ENCODE results near the gene HAL.
A peak's percentile ranks its signal among the peaks of the same experiment; 100 is the strongest.

The HAL gene, protein sequence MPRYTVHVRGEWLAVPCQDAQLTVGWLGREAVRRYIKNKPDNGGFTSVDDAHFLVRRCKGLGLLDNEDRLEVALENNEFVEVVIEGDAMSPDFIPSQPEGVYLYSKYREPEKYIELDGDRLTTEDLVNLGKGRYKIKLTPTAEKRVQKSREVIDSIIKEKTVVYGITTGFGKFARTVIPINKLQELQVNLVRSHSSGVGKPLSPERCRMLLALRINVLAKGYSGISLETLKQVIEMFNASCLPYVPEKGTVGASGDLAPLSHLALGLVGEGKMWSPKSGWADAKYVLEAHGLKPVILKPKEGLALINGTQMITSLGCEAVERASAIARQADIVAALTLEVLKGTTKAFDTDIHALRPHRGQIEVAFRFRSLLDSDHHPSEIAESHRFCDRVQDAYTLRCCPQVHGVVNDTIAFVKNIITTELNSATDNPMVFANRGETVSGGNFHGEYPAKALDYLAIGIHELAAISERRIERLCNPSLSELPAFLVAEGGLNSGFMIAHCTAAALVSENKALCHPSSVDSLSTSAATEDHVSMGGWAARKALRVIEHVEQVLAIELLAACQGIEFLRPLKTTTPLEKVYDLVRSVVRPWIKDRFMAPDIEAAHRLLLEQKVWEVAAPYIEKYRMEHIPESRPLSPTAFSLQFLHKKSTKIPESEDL

DNA sequence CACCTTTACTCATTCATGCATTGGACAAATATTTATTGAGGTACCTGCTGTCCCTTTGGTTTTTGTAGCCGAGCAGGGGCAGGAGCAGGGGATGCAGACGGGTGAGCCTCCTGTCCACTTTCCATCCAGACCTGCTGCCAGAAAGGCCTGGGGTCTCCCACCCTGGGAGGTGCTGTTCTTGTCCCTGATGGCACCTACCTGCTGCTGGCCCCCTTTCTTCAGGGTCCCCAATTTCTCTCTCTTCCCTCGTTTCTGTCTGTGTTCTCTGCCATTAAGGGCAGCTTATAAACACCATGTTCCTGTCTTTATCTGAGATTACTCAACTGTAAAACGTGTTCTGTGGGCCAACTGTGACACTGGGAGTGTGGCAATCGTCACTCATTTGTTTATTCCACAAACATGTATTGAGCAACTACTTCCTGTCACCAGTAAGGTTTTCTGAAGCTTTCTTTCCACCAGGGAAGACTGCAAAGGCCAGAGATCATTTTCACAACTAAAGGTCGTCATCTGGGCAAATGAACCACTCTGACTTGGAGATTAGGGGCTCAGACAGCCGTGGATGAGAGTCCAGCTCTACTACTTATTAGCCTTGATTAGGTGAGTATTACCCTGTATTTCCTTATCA is at the start of gene HAL:
Gene HAL, minus strand, starts transcription at position 311 of the 625 bp plus-strand sequence. CDS start 434 bp downstream, outside the sequence.
- no peak for DNase-seq

DNA sequence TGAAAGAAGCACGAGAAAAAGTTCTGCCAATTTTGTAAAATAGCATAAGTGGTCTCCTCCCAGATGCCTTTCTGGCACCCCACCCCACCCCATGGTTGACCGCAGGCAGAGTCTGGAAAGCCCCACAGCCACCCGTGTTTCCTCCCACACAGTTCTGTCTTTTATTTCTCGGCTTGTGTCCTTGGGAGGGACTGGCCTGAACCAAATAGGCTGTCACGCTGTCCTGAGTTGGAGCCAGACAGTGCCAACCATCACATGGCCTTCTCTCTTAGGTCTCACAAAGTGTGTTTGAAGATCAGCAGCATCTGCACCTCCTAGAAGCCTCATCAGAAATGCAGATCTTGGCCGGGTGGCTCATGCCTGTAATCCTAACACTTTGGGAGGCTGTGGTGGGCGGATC is 49.4 kb upstream of the HAL start:
- no peak for DNase-seq

DNA sequence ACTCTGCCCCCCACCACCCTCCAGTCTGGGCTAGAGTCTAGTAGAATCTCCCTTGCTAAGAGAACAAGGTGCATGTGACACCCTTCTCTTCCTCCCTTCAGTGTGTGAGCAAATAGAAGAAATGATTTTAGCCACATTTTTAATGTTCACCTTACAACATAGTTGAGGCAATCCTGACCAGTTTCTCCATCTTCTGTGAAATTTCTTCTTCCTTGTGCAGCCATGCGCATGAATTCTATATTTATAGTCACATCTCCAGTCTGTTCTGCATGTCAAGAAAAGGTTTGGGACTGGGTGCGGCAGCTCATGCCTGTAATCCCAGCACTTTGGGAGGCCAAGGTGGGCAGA is 48.8 kb upstream of the HAL start:
- DNase-seq: no peak

DNA sequence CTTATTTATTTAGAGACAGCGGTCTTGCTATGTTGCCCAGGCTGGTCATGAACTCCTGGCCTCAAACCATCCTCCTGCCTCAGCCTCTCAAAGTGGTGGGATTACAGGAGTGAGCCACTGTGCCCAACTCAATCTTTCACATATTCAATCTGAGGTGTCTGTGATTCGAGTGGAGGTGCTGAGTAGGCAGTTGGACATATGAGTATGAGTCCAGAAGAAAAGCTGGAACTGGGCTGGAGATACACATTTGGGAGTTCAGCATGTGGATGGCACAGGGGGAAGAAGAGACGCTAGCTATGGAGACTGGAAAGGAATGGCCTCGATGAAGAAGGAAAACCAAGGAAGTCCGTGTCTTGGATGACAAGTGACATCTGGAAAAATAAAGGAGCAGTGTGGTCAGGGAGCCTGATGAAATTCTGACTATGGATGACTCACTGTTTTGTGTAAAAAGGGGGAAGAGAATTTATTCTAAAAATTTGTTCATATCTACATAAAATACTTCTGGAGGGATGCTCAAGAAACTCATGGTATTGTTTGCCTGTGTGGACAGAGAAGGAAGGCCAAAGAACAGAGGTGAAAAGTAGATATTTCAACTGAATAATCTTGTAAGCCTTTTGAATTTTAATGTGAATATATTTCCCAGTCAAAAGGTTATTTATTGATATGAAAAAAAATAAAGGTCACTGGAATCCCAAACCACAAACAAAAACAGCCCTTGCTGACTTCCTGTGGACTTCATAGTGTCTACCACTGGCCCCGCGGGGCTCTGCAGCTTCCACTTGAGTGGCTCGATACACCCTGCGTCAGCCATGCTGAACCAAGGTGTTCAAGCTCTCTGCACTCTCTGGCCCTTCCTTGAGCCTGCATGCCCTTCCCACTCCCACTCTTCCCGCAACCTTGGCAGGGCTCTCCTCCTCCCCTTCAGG is 48.1 kb upstream of the HAL start:
- no peak for DNase-seq

DNA sequence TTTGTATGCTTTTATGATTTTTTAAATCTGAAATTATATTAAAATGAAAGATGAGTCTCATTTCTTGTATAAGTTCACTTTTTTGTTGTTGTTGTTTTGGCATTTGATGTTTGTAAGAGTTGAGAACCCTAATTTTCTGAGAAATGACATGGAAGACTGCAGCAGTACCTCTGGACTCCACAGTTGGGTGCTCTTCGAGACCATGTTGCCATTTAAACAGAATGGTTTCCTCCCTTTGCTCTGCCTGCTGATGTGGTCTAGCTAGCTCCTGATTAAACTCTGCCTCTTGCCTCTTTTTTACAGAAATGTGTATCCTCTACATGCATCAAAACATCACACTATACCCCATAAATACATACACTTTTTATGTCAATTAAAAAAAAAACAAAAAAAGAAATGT is 45.0 kb upstream of the HAL start:
- no peak for DNase-seq

DNA sequence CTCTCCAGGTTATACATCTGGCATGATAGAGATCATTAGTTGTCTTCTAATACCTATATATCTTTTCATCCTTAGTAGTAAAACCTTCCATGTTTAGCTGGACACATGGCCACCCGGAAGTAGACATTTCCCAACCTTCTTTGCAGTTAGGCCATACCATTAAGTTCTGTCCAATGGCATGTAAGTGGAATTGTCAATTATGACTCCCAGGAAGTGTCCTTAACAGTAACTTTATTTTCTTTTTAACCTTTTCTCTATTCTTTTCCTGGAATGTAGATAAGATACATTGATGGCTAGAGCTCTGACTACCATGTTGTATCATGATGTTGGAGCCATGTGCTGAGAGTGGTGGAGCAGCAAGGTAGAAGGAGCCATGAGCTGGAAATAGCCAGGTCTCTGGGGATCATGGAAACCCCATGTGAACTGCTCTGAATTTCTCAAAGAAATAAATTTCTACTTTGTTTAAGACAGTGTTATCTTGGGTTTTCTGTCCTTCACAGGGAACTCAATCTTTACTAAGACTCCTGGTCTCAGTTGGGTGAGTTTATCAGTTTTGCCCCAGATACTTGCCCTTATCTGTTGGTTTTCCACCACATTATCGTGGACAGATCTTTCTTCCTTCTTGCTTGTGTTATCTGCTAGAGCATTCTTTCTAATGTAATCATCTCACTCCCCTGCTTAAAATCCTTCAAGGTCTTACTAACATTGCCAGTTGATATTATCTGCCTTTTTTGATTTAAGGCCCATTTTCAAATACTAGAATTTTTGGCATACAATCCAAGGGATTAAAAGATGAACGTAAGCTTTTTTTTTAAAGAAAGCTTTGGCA is 44.4 kb upstream of the HAL start:
- DNase-seq: no peak

DNA sequence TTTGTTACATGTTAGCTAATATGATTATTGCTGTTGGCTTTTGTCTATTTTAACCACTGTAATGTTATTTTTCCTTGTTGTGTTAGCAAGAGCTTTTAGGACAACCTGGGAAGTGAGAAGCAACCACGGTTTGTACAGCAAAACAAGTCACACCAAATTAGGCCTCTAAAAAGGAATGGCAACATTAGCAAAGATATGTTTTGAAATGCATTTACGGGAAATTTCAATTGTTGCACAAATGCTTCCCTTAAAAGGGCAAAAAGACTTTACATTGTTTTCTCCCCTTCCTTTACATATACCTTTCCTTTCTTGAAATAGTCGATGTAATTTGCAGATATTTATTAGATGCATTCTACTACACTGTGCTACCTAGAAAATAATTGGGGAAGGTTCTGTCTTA is 43.4 kb upstream of the HAL start:
- no peak for DNase-seq

DNA sequence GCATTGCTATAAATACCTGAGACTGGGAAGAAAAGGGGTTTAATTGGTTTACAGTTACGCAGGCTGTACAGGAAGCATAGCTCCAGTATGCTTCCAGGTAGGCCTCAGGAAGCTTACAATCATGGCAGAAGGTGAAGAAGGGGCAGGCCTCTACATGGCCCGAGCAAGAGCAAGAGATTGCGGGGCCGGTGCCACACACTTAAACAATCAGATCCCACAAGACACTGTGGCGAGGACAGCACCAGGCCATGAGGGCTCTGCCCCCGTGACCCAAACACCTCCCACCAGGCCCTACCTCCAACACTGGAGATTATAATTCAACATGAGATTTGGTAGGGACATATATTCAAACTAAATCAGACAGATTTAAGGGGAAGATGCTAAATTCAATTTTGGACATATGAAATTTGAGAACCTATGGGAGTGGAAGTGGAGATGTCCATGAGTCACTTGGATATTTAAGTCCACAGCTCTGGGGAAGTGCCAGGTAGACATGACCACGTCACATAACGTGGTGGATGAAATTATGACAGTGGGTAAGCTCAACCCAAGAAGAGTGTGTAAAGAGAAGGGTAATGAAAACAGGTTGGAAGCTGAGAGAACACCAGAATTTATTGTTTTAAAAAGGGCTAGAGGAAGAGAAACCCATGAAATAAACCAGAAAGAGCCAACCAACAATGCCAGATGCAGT is 40.8 kb upstream of the HAL start:
- no peak for DNase-seq

DNA sequence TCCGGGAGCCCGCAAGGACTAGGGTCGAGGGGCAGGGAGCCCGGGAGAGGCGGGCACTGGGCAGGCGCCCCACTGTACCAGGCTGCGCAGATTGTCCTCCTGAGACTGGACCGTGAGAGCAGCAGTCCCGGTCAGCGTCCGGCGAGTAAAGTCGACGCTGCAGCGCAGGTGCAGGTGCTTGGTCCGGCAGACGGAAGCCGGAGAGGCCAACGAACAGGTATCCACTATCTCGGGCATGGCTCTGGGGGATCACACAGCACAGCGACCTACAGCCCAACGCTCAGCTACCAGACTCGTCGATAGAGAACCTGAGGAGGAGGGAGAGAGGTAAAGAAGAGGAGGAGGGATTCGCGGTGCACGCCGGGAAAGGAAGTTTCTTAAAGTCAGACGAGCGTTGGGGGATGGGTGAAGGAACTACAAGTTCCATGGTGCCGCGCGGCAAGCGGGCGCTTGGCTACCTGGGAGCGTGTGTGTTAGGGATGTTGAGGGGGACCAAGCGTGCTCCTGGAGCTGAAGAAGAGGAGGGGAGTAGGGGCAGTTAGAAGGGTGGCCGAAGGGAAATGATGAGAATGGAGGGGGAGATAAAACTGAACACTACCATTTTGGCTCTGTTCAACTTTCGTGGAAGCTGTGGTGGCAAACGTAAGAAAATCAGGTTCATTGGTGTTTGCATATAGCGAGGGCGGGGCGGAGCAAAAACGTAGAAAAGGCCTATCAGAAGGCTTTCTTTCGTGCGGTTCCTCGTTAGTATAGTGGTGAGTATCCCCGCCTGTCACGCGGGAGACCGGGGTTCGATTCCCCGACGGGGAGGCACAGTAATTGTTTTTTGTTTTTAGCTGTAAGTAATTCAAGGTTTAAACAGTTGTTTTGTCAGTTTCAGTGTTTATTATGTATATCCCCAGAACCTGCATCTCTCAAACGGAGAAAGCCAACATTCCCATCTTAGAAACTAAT is 39.4 kb upstream of the HAL start, which contains the start of gene LTA4H:
Gene LTA4H, minus strand, starts transcription at position 305 of the 954 bp plus-strand sequence. Its CDS starts 68 bp downstream, at position 237.
- DNase-seq: peak; percentile 91

DNA sequence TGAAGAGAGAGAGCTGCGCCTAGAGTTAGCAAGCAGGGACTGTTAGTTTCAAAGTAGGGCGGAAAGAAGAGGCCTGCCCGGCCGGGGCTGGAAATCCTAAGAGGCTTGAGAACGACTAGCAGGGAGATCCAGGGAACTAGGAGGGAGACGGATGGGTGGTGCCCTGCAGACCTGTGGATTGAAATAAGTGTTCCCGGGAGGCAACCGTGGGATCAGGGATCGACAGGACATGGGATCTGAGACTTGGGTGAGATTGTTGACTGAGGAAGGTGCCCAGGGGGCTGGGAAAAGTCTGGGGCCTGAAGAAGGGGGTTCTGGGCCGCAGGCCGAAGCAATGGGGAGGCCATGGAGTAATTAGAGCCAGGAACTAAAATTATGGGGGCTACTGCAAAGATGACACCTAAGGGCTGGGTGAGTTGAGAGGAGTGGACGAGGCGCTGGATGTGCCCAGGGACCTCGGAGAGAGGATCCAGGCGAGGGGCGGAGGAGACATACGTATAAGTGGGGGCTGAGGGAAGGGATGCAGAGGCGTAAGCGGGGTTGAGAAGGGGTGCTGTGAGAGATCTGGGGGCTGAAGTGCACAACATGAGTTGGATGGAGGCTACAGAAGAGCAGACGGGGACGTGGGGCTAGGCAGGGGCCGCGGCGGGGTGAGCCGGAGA is 38.6 kb upstream of the HAL start:
- DNase-seq: no peak

DNA sequence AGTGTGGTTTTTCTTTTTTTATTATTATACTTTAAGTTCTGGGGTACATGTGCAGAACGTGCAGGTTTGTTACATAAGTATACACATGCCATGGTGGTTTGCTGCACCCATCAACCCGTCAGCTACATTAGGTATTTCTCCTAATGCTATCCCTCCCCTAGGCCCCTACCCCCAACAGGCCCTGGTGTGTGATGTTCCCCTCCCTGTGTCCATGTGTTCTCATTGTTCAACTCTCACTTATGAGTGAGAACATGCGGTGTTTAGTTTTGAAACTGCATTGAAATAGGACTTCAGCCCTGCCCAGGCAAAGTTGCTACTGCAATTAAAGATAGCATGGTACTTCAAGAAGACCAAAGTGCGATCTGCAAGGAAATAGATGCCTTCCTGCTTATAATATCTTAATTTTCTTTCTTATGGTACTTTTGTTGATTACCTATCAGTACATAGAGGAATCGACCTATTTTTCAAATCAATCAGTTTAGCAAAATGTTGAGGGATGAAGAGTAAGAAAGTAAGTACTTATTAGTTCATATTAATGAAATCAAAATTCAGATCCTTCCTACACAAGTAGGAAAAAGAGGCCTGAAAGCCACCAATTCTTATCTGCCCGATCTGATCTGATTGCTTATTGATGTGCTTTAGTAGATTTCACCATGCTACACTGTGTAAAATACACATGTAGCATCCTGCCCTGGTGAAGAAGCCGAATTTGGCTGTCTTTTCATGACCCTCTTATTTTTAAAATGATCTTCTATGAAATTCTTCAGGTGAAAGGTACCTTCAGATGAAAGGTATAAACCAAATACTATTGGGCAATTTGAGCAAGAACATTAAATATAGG is 37.6 kb upstream of the HAL start:
- no peak for DNase-seq

DNA sequence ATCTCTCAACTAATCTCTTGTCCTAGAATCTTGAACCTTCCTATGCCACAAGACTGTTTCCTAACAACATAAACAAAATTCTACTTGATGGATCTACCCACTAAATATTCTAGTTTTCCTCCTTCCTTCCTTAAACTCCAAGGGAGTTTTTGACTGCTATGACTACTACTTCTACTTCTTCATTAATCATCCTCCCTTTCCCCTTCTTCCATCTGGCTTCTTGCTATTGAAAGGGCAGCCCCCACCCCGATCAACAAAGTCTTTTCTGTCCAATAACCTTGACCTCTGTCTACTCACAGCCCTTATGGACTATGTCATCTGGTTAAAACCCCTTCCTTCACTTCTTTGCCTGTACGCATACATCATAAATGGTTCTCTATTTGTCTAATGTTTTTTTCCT is 33.7 kb upstream of the HAL start:
- no peak for DNase-seq

DNA sequence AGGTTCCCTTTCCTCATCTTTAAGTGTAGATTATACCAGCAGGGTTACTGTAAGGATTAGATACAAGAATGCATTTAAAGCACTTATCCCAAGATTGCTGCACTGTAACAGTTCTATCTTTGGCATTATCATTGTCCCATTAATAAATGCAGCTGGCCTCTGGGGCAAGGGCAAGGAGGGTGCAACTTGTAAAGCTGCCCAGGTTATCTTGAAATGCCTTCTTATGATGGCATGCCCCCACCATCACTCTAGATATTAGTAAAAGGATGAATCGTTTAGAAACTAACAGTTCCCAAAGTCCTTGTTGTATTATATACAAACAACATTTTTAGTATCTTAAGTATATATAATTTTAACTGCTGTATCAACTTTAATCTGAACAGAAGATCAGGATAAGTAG is 32.4 kb upstream of the HAL start:
- DNase-seq: no peak

DNA sequence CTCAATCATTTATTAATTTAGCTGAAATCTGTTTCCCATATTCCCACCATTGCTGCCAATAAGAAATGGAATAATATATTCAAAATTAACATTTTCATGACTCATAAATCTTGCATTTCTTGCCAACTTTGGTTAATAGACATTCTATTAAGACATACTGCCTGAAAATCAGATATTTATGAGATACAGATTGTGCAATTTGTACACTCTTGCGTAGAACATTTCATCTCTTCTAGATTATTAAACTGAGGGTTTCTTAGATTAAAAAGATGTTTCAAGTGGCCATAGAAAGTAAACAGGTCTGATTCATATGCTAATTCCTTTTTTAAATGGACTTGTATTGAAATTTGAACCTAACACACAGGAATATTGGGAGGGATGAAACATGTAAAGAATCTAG is 30.2 kb upstream of the HAL start:
- no peak for DNase-seq

DNA sequence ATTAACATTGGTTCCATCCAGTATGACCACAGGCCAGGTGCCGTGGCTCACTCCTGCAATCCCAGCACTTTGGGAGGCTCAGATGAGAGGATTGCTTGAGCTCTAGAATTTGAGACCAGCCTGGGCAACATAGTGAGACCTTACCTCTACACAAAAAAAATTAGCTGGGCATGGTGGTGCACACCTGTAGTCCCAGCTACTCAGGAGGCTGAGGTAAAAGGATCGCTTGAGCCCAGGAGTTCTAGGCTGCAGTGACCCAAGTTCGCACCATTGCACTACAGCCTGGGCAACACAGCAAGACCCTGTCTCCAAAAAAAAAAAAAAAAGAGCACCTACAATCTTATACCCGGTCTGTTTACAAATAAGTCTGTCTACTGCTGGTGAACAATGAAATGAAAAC is 29.4 kb upstream of the HAL start:
- DNase-seq: no peak

DNA sequence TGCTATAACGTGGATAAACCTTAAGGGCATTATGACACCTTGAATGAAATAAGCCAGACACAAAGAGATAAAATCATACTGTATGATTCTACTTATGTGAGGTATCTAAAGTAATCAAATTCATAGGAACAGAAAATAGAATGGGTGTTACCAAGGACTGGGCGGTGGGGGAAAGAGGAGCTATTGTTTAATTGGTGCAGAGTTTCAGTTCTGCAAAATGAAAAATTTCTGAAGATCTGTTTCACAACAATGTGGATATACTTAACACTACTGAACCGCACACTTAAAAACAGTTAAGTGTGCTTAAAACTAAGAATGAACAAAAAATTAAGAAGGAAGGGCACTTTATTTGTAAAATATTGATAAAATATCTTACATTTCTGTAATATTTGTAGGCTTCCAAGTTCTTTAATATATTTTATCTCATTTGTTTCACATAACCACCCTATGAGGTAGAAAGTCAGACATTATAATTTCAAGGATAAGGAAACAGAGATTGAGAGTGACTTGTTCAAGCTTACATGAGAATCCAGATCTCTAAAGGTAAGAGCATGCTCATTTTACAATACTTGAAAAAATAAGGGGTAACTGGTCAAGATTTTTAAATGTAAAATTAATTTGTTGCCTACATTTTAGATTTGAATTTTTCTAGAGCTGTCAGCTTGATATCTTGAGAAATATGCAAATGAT is 24.3 kb upstream of the HAL start:
- no peak for DNase-seq

DNA sequence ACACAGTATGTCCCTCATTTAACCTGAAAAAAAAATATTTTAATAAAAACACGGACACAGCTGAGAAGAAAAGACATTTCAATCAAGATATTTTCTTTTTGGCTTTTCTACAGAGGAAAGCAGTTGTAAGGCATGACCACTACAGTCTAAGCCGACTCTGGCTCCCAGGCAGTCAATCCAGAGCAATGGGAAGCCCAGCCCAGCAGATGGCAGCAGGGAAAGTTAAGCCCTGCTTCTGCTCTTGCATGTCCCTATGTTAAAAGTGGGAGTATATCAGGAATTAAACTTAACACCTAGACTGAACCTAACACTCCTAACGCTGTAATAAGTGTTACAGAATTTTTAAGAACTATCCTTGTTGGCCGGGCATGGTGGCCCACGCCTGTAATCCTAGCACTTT is 19.5 kb upstream of the HAL start:
- no peak for DNase-seq

Data from T1000 (cell line).